Stimulated activated CD8-positive, alpha-beta memory T cell treated with anti-CD3 and anti-CD28 coated beads, Interleukin-15, amount 100 ng/mL, for 48 hours (primary cell): ENCODE measurements around the gene GALNT18.

Source experiments
- DNase-seq, 2 donors: peaks; one replicate each; pipeline ENCODE4 v3.0.0-alpha.2; 2020; ENCODE audit warnings: low read depth in 2 of 2

Gene GALNT18

DNA sequence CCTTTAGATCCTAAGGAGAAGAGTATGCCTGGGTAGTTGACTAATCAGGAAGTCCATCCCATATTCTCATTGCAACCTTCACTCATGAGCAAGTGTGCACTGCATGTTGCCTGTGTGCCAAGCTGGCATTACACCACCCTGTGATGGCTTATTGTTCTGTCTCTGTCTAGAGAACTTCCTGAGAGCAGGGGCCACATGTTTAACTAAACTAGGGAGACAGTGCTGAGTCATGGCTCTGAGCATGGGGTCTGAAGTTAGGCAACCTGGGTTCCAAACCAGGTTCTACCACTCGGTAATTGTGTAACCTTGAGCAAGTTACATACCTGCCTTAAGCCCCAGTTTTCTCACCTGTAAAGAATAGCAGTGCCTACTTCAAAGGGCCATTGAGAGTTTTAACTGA is 308.4 kb downstream of the GALNT18 start:
- DNase-seq, result no peak

DNA sequence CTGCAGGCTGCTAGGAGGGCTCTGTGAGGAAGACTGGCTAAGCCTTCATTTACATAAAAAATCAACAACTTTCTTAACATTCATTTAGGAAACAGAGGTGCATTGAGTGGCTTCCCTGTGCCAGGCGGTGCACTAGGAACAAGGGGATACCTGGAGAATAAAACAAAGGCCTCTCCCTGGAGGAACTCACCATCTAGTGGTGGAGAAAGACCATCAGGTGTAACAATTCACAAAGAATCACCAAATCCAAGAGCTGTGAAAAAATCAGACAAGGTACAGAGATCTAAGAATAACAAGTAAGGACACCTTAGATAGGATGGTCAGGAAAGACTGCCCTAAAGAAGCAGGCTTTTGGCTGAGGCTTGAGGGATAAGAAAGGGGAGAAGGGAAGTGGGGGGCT is 309.1 kb downstream of the GALNT18 start:
- no peak for DNase-seq

DNA sequence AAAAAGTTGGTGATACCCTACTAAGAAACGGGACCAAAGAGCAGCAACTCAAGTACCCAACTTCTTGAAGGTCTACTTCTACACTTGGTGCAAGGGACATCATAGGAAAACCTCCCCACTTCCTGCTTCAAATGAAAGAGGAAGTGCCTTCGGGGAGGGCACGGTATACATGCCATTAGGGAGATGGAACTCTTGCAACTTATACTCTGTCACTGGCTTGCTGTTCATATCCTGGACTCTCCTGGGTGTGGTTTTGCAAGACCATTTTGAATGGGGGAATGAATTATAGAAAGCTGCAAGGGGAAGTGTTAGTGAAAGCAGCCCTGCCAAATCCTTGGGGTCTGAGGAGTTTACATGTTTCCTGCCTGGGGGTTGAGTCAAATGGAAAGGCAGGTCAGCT is 310.6 kb downstream of the GALNT18 start:
- DNase-seq, result no peak

DNA sequence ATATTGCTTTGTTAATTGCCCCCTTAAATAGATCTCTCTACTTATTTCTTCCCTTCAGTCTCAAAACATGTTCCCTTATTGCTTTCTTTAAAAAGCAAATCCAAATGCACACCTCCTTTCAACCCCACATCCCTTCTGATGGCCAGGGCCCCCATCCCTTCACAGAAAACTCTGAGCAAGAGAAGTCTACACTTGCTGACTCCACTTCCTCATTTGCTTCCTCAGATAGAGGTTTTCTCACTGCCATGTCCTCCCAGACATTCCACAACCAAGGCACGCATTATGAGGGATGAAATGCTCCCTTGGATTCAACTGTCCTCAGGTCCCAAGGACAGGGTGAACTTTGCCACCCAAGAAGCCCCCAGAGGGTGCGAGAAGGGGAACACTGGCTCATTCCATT is 311.9 kb downstream of the GALNT18 start:
- DNase-seq, result no peak

DNA sequence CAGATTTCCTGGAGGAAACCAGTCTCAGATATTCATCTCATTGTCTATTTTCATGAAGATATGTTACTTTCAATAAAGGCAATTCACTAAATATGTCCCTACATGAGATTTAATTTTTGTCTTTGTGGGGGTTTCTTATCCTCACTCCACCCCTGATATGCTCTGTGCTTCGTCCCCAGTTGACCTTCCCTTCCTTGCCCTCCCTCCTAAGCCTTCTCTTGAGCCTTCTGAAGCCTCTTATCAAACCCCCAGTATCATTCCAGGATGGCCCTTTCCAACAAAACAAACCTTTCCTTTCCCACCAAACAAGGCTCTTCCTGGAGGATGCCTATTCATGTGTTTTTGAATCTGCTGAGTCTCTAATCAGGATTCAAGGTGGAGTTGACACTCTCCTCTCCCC is 313.6 kb downstream of the GALNT18 start:
- no peak for DNase-seq

DNA sequence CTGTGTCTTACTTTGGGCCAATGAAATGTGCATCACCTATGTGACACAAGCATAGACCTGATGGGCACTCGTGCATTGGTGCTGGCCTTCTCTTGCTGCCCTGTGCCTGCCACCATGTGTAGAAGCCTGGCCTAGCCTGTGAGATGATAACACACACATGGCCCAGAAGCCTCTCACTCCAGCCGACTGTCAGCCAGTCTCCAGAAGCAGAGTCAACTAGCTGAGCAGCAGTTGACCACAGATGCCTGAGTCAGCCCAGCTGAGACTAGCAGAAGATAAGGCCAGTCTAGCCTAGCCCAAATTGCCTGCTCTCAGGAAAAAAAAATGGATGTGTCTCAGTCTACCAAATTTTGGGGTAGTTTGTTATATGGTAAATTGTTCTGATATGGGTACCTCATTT is 314.9 kb downstream of the GALNT18 start:
- DNase-seq, result no peak

DNA sequence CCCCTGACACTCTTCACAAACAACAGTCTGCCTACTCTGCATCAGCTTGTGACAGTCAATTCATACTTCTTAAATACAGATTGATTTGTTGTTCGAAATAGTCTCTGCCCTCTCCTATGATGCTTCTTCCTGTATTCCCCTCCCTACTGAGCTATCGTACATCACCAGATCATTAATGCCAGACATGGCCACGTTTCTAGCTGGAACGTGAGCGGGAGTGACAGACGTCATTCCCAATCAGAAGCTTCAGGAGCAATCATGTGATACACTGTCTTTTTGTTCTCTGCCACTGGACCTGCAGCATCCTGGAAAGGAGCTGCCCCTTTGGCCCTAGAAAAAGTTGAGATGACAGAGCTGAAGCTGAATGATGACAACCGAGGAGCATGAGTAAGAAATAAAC is 317.3 kb downstream of the GALNT18 start:
- DNase-seq, result no peak

DNA sequence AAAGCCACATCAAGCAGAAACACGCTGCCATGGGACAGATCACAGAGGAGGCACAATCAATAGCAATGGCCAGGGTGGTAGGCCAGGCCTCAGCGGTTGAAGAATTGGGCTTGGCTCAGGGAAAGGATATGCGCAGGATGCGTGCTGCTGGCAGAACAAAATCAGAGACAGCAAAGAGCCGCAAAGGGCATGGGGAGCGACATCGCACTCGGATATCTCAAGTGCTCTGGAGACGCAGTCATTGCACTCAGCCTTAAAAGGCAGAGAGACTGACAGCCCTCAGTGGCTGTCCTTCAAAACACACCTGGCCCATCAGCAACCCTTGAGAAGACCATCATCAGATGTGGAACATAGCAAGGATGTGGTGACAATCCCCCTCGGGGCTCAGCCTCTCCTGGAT is 319.2 kb downstream of the GALNT18 start:
- DNase-seq, result no peak

DNA sequence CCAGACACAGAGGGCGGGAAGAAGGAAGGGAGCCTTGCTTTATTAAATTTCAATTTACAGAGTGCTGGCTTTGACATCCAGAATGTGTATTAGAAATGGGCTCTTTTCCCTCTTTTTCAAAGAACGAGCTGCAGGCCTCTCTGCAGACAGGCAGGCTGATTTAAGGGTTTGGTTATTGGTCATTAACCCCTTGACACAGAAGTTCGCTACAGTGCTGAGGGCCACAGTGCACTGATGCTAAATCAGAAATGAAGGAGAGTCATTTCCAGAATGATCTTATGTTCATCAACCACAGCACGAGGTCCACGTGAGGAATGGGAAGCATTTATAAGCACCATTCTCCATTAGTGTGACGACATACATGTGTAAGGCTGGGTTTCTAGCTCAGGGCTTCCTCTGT is 320.6 kb downstream of the GALNT18 start:
- DNase-seq, result no peak

DNA sequence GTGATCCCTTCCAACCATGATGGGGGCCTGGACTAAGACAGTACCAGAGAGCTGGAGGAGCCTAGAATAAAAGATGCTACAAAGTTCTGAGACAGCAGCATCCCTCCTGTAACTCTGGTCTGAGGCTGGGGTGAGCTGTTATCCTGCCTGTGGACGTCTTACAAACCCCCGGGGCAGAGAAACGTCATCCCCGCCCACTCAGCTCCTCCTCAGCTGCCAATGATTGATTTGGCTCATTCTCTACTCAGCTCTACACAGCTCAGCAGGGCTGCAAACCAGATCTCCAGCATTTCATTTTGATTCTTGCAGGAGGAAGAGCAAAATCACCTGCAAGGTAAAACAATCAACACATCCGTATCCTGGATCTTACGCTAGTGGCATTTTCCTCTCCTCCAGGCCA is 324.2 kb downstream of the GALNT18 start:
- DNase-seq, result no peak

DNA sequence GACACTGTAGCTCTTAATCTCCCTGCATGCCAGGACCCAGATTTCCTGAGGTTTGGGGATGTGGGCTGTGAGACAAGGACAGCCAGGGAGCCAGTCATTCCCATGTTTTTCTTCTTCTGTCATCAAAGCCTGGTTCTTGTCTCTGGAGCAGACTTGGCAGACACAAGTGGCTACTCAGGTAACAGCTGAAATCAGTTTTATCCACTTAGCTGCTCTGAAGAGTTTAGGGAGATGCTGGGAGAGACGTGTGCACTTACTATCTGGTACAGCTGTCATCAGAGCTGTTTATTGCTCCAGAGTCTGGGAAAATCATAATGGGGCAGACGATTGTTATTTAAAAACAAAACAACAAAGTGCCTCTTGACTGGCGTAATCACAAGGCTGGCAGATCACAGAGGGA is 325.4 kb downstream of the GALNT18 start:
- no peak for DNase-seq

DNA sequence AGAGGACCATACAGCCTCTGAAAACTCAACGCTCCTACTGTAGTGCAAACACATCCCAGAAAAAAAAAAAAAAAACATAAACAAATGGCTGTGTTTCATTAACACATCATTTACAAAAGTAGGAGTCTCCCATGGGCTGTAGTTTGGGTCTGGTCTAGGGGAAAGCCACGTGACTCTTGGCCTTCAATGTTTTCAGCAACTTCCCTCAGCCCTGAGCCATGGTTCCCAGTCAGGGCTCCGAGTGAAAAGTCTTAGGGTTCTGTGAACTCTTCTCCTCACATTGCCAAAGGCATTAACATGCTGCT is 327.3 kb downstream of the GALNT18 start:
- no peak for DNase-seq

DNA sequence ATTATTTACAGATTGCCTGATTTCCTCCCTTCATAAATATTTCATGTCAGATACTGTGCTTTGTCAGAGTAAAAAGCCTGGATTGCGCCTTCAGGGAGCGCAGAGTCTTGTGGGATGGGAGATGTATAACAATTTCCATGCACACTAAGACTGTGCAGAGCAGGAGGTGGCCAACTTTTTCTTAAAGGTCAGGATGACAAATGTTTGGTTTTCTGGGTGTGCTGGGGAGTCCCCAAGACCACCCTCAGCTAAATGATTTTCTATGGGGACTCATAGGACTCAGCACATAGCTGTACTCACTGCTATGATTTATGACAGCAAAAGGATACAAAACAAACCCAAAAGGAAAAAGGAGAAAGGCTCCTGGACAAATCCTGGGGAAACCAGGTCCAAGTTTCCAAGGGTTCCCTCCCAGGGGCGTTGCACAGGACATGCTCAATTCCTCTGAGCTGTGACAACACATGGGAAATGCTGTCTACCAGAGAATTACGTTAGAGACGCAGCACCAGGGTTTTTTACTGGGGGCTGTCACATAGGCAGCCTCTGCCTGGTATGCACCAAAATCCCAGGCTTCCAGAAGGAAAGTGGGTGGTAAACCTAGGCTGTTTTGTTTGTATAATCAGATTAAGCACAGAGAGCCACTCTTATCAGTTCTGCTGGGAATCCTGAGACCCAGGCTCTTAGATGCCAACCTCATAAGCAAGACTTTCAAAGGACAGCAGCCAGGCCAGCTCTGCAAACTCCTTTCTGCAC is 327.8 kb downstream of the GALNT18 start:
- DNase-seq, result no peak

DNA sequence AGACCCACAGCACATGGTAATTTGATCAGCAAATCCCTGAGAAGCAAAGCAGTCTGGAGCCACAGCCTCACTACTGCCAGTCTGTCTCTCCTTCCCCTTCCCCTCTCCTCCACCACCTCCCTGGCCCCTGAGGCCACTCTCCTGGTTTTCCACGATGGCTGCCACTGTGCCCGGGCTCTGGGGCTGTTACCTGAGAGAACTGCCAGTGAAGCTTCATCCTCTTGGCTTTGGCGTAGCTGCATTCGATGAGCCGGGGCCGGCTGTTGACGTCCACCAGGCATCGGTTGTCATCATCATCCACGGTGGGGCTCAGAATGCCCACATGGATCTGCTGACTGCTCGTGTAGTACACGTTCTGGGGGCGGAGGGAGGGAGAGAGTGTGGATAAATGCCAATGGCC is 329.0 kb downstream of the GALNT18 start:
- no peak for DNase-seq

DNA sequence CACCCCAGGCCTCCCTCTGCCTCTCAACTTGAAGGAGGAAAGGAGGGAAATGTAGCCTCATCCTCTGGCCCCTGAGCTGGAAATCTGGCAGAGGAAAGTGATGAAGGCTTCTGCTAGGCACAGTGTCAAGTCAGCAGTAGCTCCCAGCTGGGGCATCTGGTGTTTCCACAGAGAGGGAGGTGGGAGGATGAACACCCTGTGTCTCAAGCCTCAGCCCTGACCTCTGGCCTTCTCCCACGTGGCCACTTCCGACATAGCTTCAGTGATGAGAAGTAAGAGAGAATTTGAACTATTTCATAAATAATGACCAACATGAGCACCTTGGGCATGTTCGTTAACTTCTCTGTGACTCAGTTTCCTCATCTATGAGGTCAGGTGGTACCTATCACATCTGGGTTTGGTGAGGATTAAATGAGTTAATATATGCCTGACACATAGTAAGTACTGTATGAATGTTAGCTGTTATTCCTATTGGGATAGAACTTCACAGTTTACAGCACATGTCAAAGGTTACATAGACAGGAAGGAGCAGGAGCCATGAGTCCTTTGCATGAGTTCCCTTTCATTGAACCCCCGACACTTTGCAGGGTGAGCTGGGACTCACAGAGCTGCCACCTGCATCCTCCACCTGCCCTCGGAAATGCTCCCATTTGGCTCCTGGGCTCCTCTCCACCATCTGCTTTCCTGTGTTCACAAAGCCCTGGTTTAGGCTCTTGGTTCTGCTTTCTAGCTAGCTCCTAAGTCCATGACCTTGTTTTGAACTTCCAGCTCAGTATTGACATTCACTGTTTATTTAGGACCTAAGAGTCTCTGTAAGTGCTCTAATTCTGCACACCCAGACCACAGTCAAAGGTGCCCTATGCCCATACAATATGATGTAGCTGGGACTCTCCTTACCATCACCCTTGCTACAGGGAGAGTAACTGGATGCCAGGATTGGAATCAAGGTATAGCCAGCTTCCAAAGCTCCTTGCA is 330.5 kb downstream of the GALNT18 start:
- DNase-seq, result no peak

DNA sequence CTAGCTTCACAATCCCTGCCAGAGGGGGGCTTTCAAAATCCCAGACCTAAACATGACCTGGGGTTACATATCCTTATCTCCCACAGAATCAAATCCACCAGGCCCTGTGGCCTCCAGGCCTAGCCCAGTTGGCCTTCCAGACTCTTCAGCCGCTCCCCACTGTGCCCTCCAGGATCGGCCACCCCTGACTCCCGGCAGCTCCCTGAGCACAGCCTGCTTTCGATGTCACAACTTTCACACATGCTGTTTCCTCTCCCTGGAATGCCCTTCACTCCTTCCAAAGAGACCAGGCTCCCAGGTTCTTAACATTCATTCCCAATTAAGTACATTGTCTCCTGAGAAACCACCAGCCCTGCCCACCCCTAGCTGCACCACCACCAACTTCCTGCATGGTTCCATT is 331.5 kb downstream of the GALNT18 start:
- DNase-seq, result no peak

DNA sequence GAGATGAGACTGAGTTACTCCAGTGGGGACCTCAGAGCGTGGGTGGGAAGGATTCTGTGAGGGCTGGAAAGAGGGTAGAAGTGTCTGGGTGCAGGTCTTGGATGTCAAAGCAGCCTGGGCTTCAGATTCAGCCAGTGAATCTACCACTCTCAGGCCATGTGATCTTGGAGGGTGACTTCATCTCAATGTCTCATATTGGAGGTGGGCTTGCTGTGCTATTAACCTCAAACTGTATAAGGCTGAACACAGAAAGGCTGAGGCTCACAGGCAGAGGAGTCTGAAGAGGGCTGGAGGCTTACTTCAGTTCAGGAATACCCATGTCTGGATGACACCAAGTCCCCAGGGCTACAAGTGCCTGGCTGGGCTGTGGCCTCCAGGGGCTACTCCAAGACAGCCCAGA is 332.1 kb downstream of the GALNT18 start:
- no peak for DNase-seq

DNA sequence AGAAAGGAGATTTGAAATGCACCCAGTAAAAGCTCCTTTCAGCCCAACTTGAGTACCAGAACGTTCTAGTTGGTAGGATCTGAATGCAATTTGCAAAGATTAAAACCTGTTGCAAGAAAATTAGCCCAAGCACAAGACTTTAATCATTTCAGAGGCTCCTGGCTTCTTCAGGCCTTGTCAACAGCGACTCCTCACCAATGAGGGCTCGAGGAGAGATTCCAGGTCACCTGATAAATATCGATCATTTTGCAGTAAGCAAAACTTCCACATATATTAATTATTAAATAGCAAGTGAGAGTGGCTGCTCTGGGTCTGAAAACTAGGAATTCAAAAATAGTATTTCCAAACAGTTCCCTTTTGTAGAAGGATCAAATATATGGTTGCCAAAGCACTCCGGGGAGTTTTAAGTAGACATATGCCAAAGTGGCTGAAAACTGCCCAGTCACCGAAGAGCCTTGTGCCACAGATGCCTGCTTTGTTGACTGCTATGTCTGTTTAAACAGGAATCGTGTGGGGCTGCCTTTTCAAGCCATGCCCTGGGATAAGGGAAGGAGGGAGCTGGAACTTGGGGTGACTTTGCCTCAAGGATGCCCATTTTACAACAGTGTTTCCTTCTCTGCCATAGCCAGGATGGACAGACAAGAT is 332.7 kb downstream of the GALNT18 start:
- DNase-seq, result no peak

DNA sequence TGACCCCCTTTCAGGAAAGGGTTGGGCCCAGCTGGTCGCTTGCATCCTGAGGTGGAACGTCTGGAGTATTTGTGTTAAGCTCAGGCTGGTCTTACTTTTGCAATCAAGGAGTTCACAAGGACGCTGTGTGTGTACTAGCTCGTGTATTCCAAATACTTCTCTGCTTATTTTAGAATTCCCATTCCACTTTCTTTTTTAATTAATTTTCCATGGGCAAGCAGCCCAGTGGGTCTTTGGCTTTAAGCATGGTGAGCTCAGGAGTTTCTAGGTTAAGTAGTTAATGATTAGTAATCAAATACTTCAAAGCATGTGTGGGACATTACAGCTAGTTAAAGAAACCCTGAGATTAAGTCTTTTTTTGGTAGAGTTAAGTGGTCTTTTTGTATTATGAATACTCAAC is 337.3 kb downstream of the GALNT18 start:
- no peak for DNase-seq

DNA sequence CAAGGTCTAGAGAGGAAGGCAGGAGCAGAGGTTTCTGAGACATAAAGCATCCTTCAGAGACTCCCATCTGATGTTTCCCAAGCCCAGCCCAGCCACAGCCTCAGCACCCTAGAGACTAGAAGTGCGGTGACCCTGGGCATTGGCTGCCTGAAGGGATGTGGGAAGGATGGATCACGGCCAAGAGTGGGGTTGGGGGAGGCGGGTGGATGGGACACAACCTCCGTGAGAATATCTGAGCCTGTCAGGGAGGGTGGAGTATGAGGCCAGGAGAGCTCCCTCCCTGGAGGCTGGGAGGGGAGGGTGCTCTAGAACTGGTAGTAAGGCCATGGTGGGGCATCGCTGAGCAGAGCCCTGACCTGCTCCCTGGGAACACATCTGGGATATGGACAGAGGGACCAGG is 340.2 kb downstream of the GALNT18 start:
- no peak for DNase-seq

DNA sequence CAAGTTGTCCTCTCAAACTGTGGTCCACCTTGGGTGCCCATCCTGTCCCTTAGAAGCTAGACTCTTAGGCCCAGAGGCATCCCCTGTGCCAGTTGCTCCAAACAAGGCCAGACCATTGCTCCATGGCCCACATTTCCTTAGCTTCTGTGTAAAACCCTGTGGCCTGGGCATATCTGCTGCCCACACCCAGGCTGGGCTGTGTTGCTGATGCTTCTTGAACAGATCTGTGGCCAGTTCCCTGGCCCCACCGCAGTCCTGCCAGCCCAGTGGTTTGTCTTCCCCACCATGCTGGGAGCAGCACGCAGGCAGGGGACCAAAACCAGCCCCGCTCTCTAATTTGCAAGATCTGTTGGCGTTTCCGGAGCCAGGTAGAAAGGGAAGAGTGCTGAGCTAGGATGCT is 341.0 kb downstream of the GALNT18 start:
- no peak for DNase-seq

DNA sequence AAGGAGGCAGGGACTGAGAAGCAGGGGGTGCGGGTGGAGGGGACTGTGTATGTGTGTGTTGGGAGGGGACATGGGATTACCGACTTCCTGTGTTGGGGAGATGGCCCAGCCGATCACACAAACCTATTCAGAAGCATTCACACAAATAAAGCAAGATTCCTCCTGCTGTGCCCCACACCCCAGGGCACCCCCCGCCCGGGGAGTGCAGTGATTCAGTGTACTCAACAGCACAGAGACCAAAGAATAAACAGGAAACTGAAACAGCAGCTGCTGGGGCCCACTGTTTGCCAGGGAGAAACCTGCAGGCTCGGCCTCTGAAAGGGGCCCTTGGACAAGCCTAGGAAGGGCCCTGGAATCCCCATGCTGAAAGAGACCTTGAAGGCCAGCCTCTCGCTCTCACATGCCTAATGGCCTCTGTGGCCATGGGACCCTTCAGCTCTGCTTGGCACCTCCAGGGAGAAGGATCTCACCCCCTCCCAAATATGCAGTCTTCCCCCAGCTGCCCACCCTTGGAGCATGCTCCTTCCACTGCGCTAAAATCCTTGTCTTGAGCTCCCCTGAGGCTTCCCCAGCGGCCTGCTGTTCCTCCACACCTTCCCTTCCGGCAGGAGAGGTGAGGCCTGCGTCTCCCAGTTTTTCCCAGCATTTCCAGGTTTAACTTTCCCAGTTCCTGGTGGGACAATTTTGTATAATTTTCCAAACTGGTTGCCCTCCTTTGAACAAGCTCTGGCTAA is 341.7 kb downstream of the GALNT18 start:
- no peak for DNase-seq
